GM21529 (cell line): ENCODE measurements around the gene DIDO1.

Experiments used
- ATAC-seq: cut with Tn5 transposase; IDR thresholded peaks from one replicate; pipeline ENCODE4 v1.9.1; 2021; ENCODE audit not compliant: unreplicated experiment

Gene DIDO1

GRCh38 chr20:62951896-62952372, 25.6 kb upstream of the DIDO1 start:
- ATAC-seq, result no peak

GRCh38 chr20:62951143-62951895, 25.0 kb upstream of the DIDO1 start:
- no peak for ATAC-seq

- ATAC-seq, result no peak
Measured at GRCh38 chr20:62950741-62951140, 24.4 kb upstream of the DIDO1 start.

GRCh38 chr20:62949962-62950361, 23.7 kb upstream of the DIDO1 start:
- ATAC-seq, result no peak

GRCh38 chr20:62949153-62949821, 23.0 kb upstream of the DIDO1 start:
- no peak for ATAC-seq

- no peak for ATAC-seq
Measured at GRCh38 chr20:62947532-62948300, 21.4 kb upstream of the DIDO1 start.

GRCh38 chr20:62946918-62947317, 20.6 kb upstream of the DIDO1 start:
- no peak for ATAC-seq

- ATAC-seq, result no peak
Measured at GRCh38 chr20:62945771-62946339, 19.6 kb upstream of the DIDO1 start.

GRCh38 chr20:62944746-62945145, 18.4 kb upstream of the DIDO1 start:
- ATAC-seq, result no peak

GRCh38 chr20:62944184-62944583, 17.9 kb upstream of the DIDO1 start:
- ATAC-seq, result no peak

GRCh38 chr20:62943396-62943795, 17.1 kb upstream of the DIDO1 start:
- no peak for ATAC-seq

- no peak for ATAC-seq
Measured at GRCh38 chr20:62942456-62942855, 16.2 kb upstream of the DIDO1 start.

- no peak for ATAC-seq
Measured at GRCh38 chr20:62941792-62942191, 15.5 kb upstream of the DIDO1 start.

- ATAC-seq, result no peak
Measured at GRCh38 chr20:62940875-62941274, 14.6 kb upstream of the DIDO1 start.

- peak; percentile 35 for ATAC-seq
Measured at GRCh38 chr20:62938105-62938888, 12.0 kb upstream of the DIDO1 start, which contains the start of gene GID8. GID8 (plus strand) TSS chr20:62938147; CDS start chr20:62941503, 3,356 bp downstream.

GRCh38 chr20:62937268-62938104, 11.2 kb upstream of the DIDO1 start:
- ATAC-seq, result peak; percentile 75

- no peak for ATAC-seq
Measured at GRCh38 chr20:62935968-62936585, 9.8 kb upstream of the DIDO1 start.

GRCh38 chr20:62935204-62935967, 9.1 kb upstream of the DIDO1 start:
- ATAC-seq, result no peak
